ENCODE results near the gene RUNX2.

- TF ChIP-seq CTCF (IDR thresholded peaks at IDR 0.05) (no peak), POLR2A (IDR thresholded peaks at IDR 0.05) (no peak)
These were observed 320.1 kb downstream of the RUNX2 start for GRCh38 chr6:45648262-45648620.

Measured in Peyer's patch (tissue), 4 donors.